ENCODE data around the gene RBM20.

RBM20 gene

GRCh38 chr10:110791541-110792073 is 147.5 kb downstream of the RBM20 start:
- no peak for DNase-seq

GRCh38 chr10:110792476-110793125 is 148.5 kb downstream of the RBM20 start:
- no peak for DNase-seq

- DNase-seq: no peak
These were observed 149.1 kb downstream of the RBM20 start for GRCh38 chr10:110793128-110793812.

GRCh38 chr10:110793886-110794285 is 149.8 kb downstream of the RBM20 start:
- no peak for DNase-seq

- DNase-seq: peak; percentile 55
These were observed 150.7 kb downstream of the RBM20 start for GRCh38 chr10:110794808-110795207.

- DNase-seq: no peak
These were observed 153.3 kb downstream of the RBM20 start for GRCh38 chr10:110797416-110797815.

GRCh38 chr10:110798340-110798739 is 154.2 kb downstream of the RBM20 start:
- DNase-seq: no peak

GRCh38 chr10:110802090-110802489 is 158.0 kb downstream of the RBM20 start:
- no peak for DNase-seq

- peak; percentile 75 for DNase-seq
These were observed 158.6 kb downstream of the RBM20 start for GRCh38 chr10:110802551-110803238.

- DNase-seq: no peak
These were observed 159.2 kb downstream of the RBM20 start for GRCh38 chr10:110803239-110803749.

- DNase-seq: no peak
These were observed 159.7 kb downstream of the RBM20 start for GRCh38 chr10:110803830-110804338.

- no peak for DNase-seq
These were observed 160.2 kb downstream of the RBM20 start for GRCh38 chr10:110804376-110804775.

- no peak for DNase-seq
These were observed 161.2 kb downstream of the RBM20 start for GRCh38 chr10:110805292-110805691.

- DNase-seq: no peak
These were observed 162.2 kb downstream of the RBM20 start for GRCh38 chr10:110806335-110806734.

GRCh38 chr10:110808123-110808522 is 164.0 kb downstream of the RBM20 start:
- no peak for DNase-seq

- no peak for DNase-seq
These were observed 164.5 kb downstream of the RBM20 start for GRCh38 chr10:110808615-110809014.

- DNase-seq: no peak
These were observed 166.5 kb downstream of the RBM20 start for GRCh38 chr10:110810625-110811024.

GRCh38 chr10:110811791-110812581 is 167.8 kb downstream of the RBM20 start:
- no peak for DNase-seq

GRCh38 chr10:110812583-110812982 is 168.4 kb downstream of the RBM20 start:
- DNase-seq: no peak

GRCh38 chr10:110813743-110814472 is 169.8 kb downstream of the RBM20 start:
- DNase-seq: no peak

GRCh38 chr10:110815354-110816004 is 171.3 kb downstream of the RBM20 start:
- no peak for DNase-seq
